ENCODE results near the gene HOXA13. TPM values are rescaled to one million over a fixed set of nuclear protein-coding genes. Genes with fewer than 3 reads are reported as not detected.

The HOXA13 gene
- total RNA-seq, 1 experiment from 2014 or later: not detected

- Mint-ChIP-seq H3K36me3 (ENCODE audit: insufficient read depth in 1 of 3, low read depth in 3 of 3) (peaks cover 0 to 2% (median 0%) of the 10 kb centered on the region in 3 experiments; a peak in 3 of 7 replicates), H3K27me3 (ENCODE audit: low read depth) (peaks cover 100% of the 10 kb centered on the region), H3K27ac (peak overlapping the region in 1 of 3 experiments; percentile 32; a peak in 2 of 7 replicates), H3K9me3 (peaks cover 0 to 18% of the 10 kb centered on the region in 2 experiments; a peak in 3 of 5 replicates), H3K4me3 (peak overlapping the region in 1 of 2 experiments; percentile 65; a peak in 3 of 5 replicates), H3K4me1 (peaks cover 17 to 44% of the 10 kb centered on the region in 2 experiments)
- DNase-seq: peak; percentile 35
- Histone ChIP-seq H4K20me1 (ENCODE audit: control insufficient read depth, insufficient read depth, insufficient read length) (no peaks in the 10 kb centered on the region), H3K27ac (ENCODE audit: insufficient read length, low read depth, low read length) (no peak overlapping the region), H3T11ph (ENCODE audit: low read length) (no peak overlapping the region), H2AK5ac (ENCODE audit: insufficient read length, low read length) (no peak overlapping the region), H2AFZ (ENCODE audit: low read length) (no peak overlapping the region), H2BK12ac (ENCODE audit: insufficient read length, low read depth, low read length) (no peak overlapping the region), H4K5ac (ENCODE audit: insufficient read length, low read depth, low read length) (no peak overlapping the region), H3K79me2 (ENCODE audit: insufficient read depth, low read length) (no peaks in the 10 kb centered on the region), H3K4me1 (ENCODE audit: insufficient read depth, low read length) (no peaks in the 10 kb centered on the region), H3K23ac (ENCODE audit: insufficient read length, low read depth, low read length) (no peak overlapping the region), H2BK15ac (ENCODE audit: low read depth, low read length) (no peak overlapping the region), H3K9me3 (ENCODE audit: control insufficient read depth, low read depth, low read length) (no peaks in the 10 kb centered on the region), H3K27me3 (ENCODE audit: insufficient read depth, low read length) (peaks cover 97% of the 10 kb centered on the region), H3K14ac (ENCODE audit: insufficient read depth, low read length) (no peak overlapping the region), H2BK5ac (ENCODE audit: insufficient read length, low read length) (no peak overlapping the region), H2BK20ac (ENCODE audit: low read depth, low read length, poor library complexity, severe bottlenecking) (no peak overlapping the region), H3K4me2 (ENCODE audit: insufficient read depth, insufficient read length, low read length) (no peak overlapping the region), H2BK120ac (ENCODE audit: low read depth, low read length, poor library complexity, severe bottlenecking) (no peak overlapping the region), H3K79me1 (ENCODE audit: insufficient read depth, low read depth, low read length, poor library complexity, severe bottlenecking) (no peaks in the 10 kb centered on the region), H3K23me2 (ENCODE audit: insufficient read length, low read depth, low read length, poor library complexity, severe bottlenecking) (no peaks in the 10 kb centered on the region), H3K4ac (ENCODE audit: low read depth, low read length) (no peak overlapping the region), H3K18ac (ENCODE audit: insufficient read length, low read depth, low read length) (no peak overlapping the region), H4K91ac (ENCODE audit: insufficient read length, low read depth, low read length) (no peak overlapping the region), H4K8ac (replicated peaks; ENCODE audit: insufficient read length, low read depth, low read length) (no peak overlapping the region), H3K9ac (ENCODE audit: extremely low read depth, insufficient read length, low read length) (no peak overlapping the region), H3K56ac (ENCODE audit: insufficient read length, low read depth, low read length) (no peak overlapping the region)
- no peak for TF ChIP-seq CTCF (conservative IDR thresholded peaks at IDR 0.05)
- no CpG with 5 or more reads among the region's 24 CpGs for WGBS (ENCODE audit: extremely low coverage, insufficient read length, low lambda C conversion rate)
Measured at GRCh38 chr7:27185854-27186667, 13.8 kb downstream of the HOXA13 start.

Measured in H9 (cell line).